HG03066 (cell line): ENCODE results near the gene BTBD6.

Source experiments
- ATAC-seq: cut with Tn5 transposase; IDR thresholded peaks from one replicate; pipeline ENCODE4 v1.9.1; 2021; ENCODE audit warnings: low read depth; ENCODE audit not compliant: unreplicated experiment

Gene BTBD6

GRCh38 chr14:105226198-105226597 lies 22.1 kb upstream of the BTBD6 start:
- no peak for ATAC-seq

GRCh38 chr14:105227346-105227745 lies 21.0 kb upstream of the BTBD6 start:
- no peak for ATAC-seq

GRCh38 chr14:105228562-105228961 lies 19.8 kb upstream of the BTBD6 start:
- no peak for ATAC-seq

DNA sequence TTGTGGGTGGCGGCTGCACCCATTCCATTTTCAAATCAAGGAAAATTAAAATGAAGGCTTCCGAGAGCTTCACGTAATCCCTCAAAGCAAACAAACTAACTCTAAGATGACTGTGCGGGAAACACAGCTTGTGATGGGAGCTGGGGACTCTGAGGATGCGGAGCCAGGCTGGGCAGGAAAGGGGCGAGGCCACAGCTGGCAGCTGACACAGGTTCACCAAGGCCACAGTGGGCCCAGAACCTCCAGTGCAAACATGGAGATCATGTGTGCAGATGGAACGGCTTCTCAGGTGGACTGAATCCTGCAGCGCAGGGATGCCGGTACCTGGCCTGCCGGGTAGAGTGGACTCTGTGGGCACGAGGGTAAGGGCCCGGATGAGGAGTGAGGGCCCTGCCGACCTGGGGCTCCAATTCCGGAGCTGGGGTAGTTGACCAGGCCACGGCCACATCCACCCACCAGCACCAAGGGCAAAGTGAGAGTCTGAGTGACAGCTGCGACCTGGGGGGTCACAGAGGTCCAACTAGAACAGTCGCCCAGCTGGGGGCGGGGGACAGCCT lies 19.2 kb upstream of the BTBD6 start:
- ATAC-seq: no peak

- no peak for ATAC-seq
Measured at GRCh38 chr14:105240811-105241576, 7.3 kb upstream of the BTBD6 start.

DNA sequence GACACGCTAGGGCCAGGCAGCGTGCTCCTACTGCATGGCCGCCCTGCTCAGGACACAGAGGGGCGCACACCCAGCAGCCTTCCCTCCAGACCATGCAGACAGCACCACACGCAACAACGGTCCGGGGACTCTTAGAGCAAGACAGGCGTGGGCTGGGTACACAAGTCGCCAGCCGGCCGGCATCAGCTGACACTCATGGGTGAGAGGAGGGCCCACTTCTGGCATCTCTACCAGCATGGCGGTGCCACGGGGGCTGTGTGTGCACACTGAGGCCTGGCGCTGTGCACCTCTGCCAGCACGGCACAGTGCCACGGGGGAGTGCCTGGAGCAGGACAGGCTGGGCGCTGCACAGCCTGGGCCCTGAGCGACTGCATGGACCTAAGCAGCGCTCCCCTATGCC lies 6.7 kb upstream of the BTBD6 start:
- no peak for ATAC-seq

DNA sequence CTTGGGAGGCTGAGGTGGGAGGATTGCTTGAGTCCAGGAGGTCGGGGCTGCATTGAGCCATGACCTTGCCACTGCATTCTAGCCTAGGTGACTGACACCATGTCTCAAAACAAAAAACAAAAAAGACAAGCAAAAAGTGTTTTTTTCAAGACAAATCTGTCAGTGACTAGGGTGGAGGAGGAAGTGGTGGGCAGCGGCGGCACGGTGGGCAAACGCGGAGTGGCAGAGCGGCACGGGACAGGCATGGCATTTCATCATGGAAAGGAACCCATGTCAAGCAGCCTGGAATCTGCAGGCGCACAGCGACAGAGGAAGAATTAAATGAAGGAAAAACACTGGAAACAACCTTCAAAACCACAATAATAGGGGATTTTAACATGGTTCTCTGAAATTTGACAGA lies 4.0 kb upstream of the BTBD6 start:
- ATAC-seq: no peak

DNA sequence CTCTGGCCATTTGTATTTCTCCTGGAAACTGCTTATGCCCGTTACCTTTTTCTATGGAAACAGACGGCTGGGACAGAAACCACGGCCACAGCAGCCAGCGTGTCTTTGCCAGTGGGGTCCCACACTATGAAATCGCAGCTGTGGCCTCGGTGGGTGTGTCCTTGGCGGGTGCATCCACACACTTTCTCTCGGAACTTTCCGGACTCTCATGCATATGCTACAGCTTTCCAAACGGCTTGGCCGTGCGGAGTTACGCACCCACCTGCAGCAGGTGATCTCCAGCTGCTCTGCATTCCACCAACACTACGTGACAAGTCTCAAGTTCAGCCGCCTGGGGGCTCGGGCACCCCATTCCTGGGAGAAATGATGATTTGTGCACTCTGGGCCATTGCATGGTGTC lies 1.3 kb upstream of the BTBD6 start:
- no peak for ATAC-seq

DNA sequence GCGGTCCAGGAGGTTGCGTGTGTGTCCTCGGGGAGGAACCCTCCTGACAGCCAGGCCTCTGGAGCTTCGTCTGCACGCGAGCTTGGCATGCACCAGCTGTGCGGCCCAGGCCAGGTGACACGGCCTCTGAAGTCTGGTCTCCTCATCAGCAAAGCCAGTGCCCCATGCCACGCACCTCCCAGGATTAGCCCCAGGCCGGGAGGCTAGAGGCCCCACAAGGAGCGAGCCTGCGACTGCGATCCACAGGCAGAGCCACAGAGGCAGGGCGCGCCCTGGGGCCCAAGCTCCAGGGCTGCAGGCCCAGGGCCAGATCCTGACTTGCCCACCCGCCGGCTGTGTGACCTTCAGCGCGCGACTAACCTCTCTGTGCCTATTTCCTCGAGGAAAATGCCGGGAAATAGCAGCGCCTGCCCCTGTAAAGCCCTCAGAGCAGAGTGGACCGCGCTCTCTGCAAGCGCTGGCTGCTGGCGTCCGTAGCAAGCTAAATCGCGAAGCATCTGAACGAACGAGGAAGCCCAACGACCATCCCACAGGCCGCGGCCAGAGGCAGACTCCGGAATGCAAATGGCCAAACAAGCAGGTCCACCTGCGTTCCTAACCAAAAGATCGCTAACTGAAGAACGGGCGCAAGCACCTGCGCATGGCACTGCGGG lies 492 bp upstream of the BTBD6 start:
- ATAC-seq: no peak

GRCh38 chr14:105249182-105250007 lies 1.1 kb downstream of the BTBD6 start:
- ATAC-seq: no peak

- ATAC-seq: no peak
Measured at GRCh38 chr14:105250008-105250366, 1.7 kb downstream of the BTBD6 start.

- ATAC-seq: no peak
Measured at GRCh38 chr14:105250986-105251385, 2.7 kb downstream of the BTBD6 start.

DNA sequence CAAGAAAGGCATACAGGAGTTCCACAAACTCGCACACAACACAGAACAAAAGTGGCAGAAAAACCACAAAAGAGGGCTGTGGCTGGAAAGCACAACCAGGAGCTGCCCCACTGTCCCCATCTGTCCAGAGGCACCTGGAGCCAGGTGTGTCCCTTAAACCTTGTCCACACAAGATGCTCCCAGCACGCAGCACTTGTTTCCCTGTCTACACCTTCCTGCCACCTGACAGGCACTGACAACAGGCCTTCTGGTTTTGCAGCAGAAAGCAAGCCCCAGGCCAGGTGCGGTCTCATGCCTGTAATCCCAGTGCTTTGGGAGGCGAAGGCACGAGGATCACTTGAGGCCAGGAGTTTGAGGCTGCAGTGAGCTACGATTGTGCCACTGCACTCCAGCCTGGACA lies 3.6 kb downstream of the BTBD6 start:
- ATAC-seq: no peak

DNA sequence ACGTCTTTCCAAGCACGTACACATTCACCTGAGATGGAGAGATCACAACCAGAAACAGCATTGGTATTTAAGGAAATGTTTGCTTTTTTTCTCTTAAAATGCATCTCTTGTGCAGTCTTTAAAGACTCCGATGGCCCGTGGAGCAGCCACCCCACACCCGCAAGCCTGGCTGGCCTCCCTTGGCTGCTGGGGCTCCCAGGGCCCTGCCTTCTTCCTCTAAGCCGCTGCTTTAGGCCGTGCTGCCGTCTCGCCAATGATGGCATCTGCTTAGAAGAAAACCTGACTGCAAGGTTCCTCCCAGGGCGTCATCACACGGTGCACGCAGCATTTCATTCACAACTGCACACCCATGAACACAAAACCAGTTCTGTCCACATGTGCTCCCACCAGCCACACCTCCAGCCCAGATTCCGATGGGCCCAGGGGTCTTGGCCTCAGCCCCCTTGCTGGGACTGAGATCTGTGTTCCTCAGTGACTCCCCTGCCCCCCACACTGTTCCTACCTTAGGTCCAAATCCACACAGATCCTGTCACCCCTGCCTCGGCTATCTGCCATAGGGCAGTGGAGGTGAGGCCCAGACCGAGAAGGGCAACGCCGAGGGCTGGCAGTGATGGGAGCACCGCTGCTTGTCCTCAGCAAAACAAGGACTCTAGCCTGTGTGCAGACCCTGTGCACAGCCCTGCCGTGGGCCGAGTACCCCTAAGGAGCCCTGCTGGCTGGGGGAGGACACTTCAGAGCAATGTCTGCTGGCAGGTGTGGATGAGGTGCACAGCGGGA lies 4.4 kb downstream of the BTBD6 start:
- no peak for ATAC-seq

DNA sequence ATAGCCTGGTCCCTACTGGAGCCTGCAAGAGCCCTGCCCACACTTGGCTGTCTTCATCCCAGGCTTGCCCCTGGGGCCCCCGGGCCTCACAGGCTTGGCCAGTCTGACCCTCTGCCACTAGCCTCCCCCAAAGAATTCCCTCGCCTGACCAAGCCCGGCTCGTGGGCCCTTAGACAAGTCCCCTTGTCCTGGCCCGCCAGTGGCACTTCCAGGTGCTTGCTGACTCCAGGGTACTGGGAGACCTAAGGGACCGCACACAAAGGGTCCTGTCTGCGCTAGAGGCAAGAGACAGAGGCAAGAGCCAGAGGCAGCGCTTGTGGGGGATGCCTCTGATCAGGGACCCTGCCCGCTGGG lies 5.0 kb downstream of the BTBD6 start:
- no peak for ATAC-seq

GRCh38 chr14:105255021-105255507 lies 6.7 kb downstream of the BTBD6 start:
- no peak for ATAC-seq

GRCh38 chr14:105256292-105256960 lies 8.1 kb downstream of the BTBD6 start:
- ATAC-seq: no peak

DNA sequence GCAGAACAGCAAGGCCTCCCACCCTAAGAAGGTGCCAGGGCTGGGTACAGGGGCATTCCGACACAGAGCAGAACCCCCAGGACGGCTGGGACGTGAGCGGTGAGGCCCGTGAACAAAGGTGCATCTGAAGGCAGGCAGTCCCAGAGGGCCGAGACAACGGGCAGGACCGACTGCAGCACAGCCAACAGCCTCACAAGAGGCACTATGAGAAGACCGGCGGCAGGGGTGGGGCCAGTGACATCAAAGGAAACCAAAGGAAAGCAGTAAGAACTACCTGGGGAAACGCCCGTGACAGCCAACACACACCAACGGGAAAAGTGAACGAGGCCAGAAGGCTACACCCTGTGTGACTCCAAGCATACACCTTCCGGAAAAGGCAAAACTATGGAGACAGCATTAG lies 9.1 kb downstream of the BTBD6 start:
- ATAC-seq: no peak

DNA sequence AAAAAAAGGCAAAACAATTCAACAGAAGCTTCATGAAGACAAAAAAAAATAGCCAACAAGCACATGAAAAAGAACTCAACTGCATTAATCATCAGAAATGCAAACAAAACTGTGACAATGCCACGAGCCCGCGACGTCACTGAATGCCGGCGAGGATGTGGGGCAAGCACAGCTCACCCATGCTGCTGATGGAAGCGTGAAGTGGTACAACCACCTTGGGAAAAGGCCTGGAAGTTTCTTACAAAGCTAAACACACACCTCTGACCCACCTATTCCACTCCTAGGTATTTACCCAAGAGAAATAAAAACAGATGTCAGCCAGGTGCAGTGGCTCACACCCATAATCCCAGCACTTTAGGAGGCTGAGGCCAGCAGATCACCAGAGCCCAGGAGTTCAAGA lies 10.5 kb downstream of the BTBD6 start:
- ATAC-seq: no peak

DNA sequence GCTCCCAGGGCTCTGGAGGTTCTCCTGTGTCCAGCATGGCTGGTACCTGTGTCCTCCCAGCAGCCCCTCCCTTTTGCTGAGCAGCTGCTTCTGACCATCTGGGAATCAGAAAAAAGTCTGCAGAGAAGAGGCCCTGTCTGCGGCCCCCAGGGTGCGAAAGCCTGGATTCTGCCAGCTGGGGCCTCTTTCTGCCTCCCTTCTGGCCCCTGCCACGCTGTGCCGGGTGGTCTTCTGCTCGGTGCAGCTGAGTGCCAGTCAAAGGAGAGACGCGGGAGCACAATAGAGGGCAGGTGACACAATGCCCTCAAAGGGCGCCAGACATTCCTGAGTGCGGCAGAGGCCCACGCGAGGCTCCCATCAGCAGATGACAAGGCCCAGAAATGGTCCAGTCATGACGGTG lies 12.6 kb downstream of the BTBD6 start:
- no peak for ATAC-seq
